Cardiac muscle cell (in vitro differentiated cells and primary cell): Measurements from ENCODE around the gene IFITM10. TPM values are rescaled to one million over a fixed set of nuclear protein-coding genes. Genes with fewer than 3 reads are reported as not detected.

ENCODE experiments used
- DNase-seq, 2 donors: peaks; one replicate each; pipeline versions ENCODE4 v3.0.0 to v3.0.0-alpha.2; 2010 to 2017; ENCODE audit warnings: low read depth in 1 of 2, low spot score in 1 of 2
- H3K27ac ChIP-seq: fragments of 200-600 bp; sonication (generic); 2 replicates; pipeline ENCODE4 v1.5.1; 2016
- H3K27me3 ChIP-seq: fragments of 200-600 bp; sonication (generic); 2 replicates; pipeline ENCODE4 v1.6.0; 2016; ENCODE audit warnings: control low read depth
- H3K36me3 ChIP-seq: fragments of 200-600 bp; sonication (generic); 2 replicates; pipeline ENCODE4 v1.5.1; 2016; ENCODE audit warnings: control low read depth
- H3K4me1 ChIP-seq: fragments of 200-600 bp; sonication (generic); 2 replicates; pipeline ENCODE4 v1.8.1; 2017; ENCODE audit warnings: low read depth, mild to moderate bottlenecking, mixed run types
- H3K4me3 ChIP-seq: fragments of 200-600 bp; sonication (generic); 2 replicates; pipeline ENCODE4 v1.5.1; 2016; ENCODE audit warnings: mild to moderate bottlenecking
- H3K9me3 ChIP-seq: fragments of 200-600 bp; sonication (generic); 2 replicates; pipeline ENCODE4 v1.5.1; 2017; ENCODE audit warnings: low read depth, mild to moderate bottlenecking, control low read depth
- polyA plus RNA-seq: library from polyadenylated mRNA; unstranded; fragments of >200 nt; fragmentation: Nextera tagmentation; extraction: Ambion mirVana; gene quantifications from 2 replicates; pipeline ENCODE4 v1.2.1, GENCODE V29; 2016
- total RNA-seq: library from RNA; depleted of rRNA; stranded (reverse); fragments of >200 nt; gene quantifications from 2 replicates; pipeline ENCODE4 v1.2.3, GENCODE V29; 2016
- TF ChIP-seq, protein P1 (sequence below): IDR thresholded peaks from 2 replicates; pipeline ENCODE4 v1.5.1; 2012; ENCODE audit warnings: low read depth, mild to moderate bottlenecking, low read length

IFITM10 gene
- total and polyA plus RNA-seq, 2 experiments from 2014 or later, result 1.9 TPM; not detected in 1

DNA sequence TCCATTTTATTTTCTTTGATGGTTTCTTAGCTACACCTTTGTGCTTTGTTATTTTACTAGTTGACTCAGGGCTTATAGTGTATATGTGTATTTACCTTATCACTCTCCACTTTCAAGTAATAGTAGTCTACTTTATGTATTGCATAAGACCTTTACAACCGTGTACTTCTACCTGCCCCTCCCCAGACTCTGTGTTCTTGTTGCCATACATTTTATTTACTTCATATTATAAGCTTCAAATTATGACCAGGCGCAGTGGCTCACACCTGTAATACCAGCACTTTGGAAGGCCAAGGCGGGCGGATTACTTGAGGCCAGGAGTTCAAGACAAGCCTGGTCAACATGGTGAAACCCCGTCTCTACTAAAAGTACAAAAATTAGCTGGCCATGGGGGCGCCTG is 41.5 kb upstream of the IFITM10 start:
- no peak overlapping the region for H3K4me3 ChIP-seq
- H3K36me3 ChIP-seq, result no peaks in the 10 kb centered on the region
- no peak for DNase-seq
- H3K9me3 ChIP-seq, result no peaks in the 10 kb centered on the region
- TF ChIP-seq, protein P1, sequence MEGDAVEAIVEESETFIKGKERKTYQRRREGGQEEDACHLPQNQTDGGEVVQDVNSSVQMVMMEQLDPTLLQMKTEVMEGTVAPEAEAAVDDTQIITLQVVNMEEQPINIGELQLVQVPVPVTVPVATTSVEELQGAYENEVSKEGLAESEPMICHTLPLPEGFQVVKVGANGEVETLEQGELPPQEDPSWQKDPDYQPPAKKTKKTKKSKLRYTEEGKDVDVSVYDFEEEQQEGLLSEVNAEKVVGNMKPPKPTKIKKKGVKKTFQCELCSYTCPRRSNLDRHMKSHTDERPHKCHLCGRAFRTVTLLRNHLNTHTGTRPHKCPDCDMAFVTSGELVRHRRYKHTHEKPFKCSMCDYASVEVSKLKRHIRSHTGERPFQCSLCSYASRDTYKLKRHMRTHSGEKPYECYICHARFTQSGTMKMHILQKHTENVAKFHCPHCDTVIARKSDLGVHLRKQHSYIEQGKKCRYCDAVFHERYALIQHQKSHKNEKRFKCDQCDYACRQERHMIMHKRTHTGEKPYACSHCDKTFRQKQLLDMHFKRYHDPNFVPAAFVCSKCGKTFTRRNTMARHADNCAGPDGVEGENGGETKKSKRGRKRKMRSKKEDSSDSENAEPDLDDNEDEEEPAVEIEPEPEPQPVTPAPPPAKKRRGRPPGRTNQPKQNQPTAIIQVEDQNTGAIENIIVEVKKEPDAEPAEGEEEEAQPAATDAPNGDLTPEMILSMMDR, result no peak
- no peak overlapping the region for H3K27ac ChIP-seq
- H3K27me3 ChIP-seq, result peaks cover 11% of the 10 kb centered on the region
- no peaks in the 10 kb centered on the region for H3K4me1 ChIP-seq

DNA sequence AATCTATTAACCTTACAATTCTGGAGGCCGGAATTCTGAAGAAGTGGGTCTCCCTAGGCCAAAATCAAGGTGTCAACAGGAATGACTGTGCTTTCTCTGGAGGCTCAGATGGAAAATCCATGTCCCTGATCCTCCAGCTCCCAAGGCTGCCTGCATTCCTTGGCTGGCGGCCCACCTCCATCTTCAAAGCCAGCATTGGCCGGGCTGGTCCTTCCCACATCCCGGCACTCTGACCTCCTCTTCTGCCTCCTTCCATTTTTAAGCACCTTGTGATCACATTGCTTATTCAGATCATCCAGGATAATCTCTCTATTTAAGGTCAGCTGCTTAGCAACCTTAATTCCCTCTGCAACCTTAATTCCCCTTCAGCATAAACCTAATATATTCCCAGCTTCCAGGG is 36.1 kb upstream of the IFITM10 start:
- TF ChIP-seq, protein P1, result no peak
- Histone ChIP-seq H3K4me1 (no peaks in the 10 kb centered on the region), H3K27ac (no peak overlapping the region), H3K27me3 (peaks cover 8% of the 10 kb centered on the region), H3K9me3 (no peaks in the 10 kb centered on the region), H3K36me3 (no peaks in the 10 kb centered on the region), H3K4me3 (no peak overlapping the region)
- no peak for DNase-seq

DNA sequence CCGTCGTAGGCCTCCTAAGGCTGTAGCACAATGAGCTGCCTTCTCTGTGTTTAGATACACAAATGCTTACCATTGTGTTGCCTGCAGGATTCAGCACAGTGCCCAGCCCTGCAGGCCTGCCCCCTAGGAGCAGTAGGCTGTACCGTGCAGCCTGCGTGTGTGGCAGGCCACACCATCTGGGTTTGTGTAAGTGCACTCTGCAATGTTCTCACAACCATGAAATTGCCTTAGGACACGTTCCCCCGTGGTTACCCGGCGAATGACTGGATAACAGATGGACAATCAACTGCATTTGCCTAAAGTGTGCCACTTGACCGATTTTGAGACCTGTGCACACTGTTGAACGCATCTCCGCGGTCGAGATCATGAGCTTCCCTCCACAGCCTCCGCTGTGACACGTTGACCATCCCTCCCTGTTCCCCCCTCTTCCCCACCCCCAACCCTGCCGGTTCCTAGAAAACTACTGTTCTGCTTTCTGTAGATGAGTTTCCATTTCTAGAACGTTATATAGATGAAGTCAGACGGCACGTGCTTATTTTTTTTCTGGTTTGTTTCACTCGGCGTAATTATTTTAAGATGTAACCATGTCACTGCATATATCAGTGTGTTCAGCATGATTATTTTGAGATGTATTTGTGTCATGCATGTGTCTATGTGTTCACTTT is 35.5 kb upstream of the IFITM10 start:
- DNase-seq, result no peak
- TF ChIP-seq, protein P1, result no peak
- Histone ChIP-seq H3K9me3 (no peaks in the 10 kb centered on the region), H3K4me1 (no peaks in the 10 kb centered on the region), H3K36me3 (no peaks in the 10 kb centered on the region), H3K4me3 (no peak overlapping the region), H3K27ac (no peak overlapping the region), H3K27me3 (peaks cover 4% of the 10 kb centered on the region)

DNA sequence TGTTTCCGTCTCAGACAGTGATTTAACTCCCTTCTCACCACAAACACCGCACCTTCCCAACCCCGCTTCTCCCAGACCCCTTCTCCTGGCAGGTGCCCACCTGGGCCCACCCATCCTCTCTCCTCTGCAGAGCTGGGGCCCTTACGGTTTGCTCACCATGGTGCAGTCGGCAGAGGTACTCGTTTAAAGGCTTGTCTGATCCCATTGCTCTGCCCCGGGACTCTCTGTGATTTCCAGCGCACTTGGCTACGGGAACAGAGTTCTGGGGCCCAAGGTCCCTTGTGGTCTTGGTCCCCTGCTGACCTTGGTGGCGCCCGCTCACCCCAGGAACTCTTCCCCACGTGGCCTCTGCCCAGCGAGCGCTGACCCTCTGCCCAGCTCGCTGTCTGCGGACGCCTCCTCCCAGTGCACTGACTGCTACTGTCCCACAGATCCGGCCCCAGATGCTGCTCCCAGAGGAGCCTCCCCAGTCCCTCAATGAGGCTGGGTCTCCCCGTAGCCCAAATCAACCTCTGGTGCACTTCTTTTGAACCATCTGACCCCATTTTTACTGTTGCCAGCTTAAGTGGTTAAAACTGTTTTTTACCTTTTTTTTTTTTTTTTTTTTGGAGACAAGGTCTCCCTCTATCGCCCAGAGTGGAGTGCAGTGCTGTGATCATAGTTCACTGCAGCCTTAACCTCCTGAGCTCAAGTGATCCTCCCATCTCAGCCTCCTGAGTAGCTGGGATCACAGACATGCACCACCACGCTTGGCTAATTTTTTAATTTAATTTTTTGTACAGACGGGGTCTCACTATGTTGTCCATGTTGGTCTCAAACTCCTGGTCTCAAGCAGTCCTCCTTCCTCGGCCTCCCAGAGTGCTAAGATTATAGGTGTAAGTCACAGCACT is 34.6 kb upstream of the IFITM10 start:
- DNase-seq, result no peak
- H3K4me3 ChIP-seq, result no peak overlapping the region
- TF ChIP-seq, protein P1, result no peak

DNA sequence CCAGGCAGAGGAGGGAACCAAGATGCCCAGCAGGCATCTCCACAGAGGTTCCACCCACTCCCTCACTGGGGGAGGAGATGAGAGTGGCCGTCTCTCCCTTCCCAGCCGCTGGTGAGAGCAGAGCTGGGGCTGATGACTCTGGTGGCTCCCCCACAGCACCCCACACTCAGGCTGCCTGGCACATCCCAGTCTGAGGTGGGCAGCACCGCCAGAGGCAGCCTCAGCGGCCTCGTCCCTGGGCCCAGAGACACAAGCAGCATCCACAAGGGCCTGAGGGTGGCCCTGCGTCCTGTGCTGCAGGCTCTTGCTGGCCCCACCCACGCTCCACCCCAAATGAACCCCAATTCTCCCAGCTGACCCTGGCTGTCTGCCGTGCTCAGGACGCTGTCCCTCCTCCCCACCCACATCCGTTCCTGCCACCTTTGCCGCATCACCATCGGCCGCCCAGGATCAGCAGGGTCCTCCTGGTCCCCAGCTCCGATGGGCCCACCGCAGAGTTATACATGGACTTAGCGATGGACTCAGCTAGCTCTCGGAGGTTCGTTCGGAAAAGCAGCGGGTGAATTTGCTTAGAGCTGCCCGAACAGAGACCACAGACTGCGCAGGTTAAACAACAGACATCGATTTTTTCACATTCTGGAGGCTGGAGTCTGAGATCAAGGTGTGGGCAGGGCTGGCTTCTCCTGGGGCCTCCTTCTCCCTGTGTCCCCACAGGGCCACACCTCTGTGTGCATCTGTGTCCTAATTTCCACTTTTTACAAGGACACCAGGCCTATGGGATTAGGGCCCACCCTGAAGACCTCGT is 33.5 kb upstream of the IFITM10 start:
- TF ChIP-seq, protein P1, result no peak
- no peak overlapping the region for H3K4me3 ChIP-seq
- H3K9me3 ChIP-seq, result no peaks in the 10 kb centered on the region
- no peaks in the 10 kb centered on the region for H3K4me1 ChIP-seq
- no peaks in the 10 kb centered on the region for H3K36me3 ChIP-seq
- no peak for DNase-seq
- no peak overlapping the region for H3K27ac ChIP-seq
- no peaks in the 10 kb centered on the region for H3K27me3 ChIP-seq

More for the DNA sequence above, 34.6 kb upstream of the IFITM10 start:
- no peaks in the 10 kb centered on the region for H3K4me1 ChIP-seq
- no peaks in the 10 kb centered on the region for H3K27me3 ChIP-seq
- no peaks in the 10 kb centered on the region for H3K9me3 ChIP-seq
- no peaks in the 10 kb centered on the region for H3K36me3 ChIP-seq
- H3K27ac ChIP-seq, result no peak overlapping the region
